GM19455 (cell line): ENCODE results near the gene HUS1.
"Not testable (repeated sequence)": the region's sequence is repeated elsewhere in the genome, so short reads cannot be mapped to it uniquely, and the experiment has no call there.

ENCODE experiments used
- ATAC-seq: cut with Tn5 transposase; IDR thresholded peaks from one replicate; pipeline ENCODE4 v1.9.1; 2021; ENCODE audit not compliant: unreplicated experiment

HUS1 gene

GRCh38 chr7:47945261-47946015 is 34.0 kb downstream of the HUS1 start:
- ATAC-seq: peak; percentile 58

GRCh38 chr7:47944536-47945260 is 34.7 kb downstream of the HUS1 start:
- ATAC-seq: no peak

GRCh38 chr7:47943676-47944474 is 35.5 kb downstream of the HUS1 start:
- ATAC-seq: no peak

GRCh38 chr7:47942651-47943050 is 36.8 kb downstream of the HUS1 start:
- not testable (repeated sequence) for ATAC-seq

GRCh38 chr7:47942132-47942531 is 37.3 kb downstream of the HUS1 start:
- no peak for ATAC-seq

GRCh38 chr7:47941136-47941844 is 38.1 kb downstream of the HUS1 start:
- no peak for ATAC-seq

GRCh38 chr7:47940088-47941013 is 39.1 kb downstream of the HUS1 start:
- ATAC-seq: no peak

- ATAC-seq: no peak
Observed at GRCh38 chr7:47939425-47940036, 39.9 kb downstream of the HUS1 start.

- ATAC-seq: no peak
Observed at GRCh38 chr7:47938574-47939165, 40.7 kb downstream of the HUS1 start.

GRCh38 chr7:47937711-47938573 is 41.5 kb downstream of the HUS1 start:
- peak; percentile 59 for ATAC-seq

GRCh38 chr7:47937065-47937687 is 42.2 kb downstream of the HUS1 start:
- ATAC-seq: peak; percentile 92

- ATAC-seq: no peak
Observed at GRCh38 chr7:47936323-47936722, 43.1 kb downstream of the HUS1 start.

- ATAC-seq: no peak
Observed at GRCh38 chr7:47935336-47935735, 44.1 kb downstream of the HUS1 start.

- no peak for ATAC-seq
Observed at GRCh38 chr7:47934831-47935230, 44.6 kb downstream of the HUS1 start.

GRCh38 chr7:47933215-47933614 is 46.2 kb downstream of the HUS1 start:
- ATAC-seq: no peak

GRCh38 chr7:47932466-47933037 is 46.9 kb downstream of the HUS1 start:
- ATAC-seq: no peak

- ATAC-seq: no peak
Observed at GRCh38 chr7:47932016-47932415, 47.4 kb downstream of the HUS1 start.
